Epithelial cell of esophagus (primary cell): ENCODE data around the gene CIC.

ENCODE experiments used
- DNase-seq: peaks from one replicate; pipeline ENCODE4 v3.0.0; 2010; ENCODE audit warnings: low read depth
- H3K4me3 ChIP-seq: 2 replicates; pipeline ENCODE4 v1.5.1; 2011; ENCODE audit warnings: mild to moderate bottlenecking, low read length, control low read depth
- TF ChIP-seq, protein P1 (sequence below): IDR thresholded peaks from 2 replicates; pipeline ENCODE4 v1.5.1; 2011; ENCODE audit warnings: low read depth, mild to moderate bottlenecking, low read length, control low read depth, inconsistent platforms; ENCODE audit not compliant: insufficient read depth; ENCODE audit errors: missing control alignments

Gene CIC

DNA sequence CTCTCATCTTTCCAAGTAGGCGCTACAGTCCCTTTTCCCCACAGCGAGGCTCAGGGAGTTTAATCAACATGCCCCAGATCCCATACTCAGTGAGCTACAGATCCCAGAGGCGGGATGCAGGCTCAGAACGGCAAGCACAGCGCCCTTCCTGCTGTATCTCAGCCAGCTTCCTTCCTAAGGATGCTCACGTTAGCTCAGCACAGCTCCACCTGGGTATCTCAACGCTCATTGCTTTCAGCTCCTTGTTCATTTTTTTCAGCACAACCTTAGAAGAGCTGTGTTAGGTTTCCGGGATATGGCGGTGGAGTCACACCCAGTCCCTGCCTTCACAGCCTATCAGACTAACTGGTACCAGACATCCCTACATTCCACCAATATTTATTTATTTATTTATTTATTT lies 53.3 kb downstream of the CIC start:
- no peak overlapping the region for H3K4me3 ChIP-seq
- DNase-seq = no peak
- TF ChIP-seq, protein P1, sequence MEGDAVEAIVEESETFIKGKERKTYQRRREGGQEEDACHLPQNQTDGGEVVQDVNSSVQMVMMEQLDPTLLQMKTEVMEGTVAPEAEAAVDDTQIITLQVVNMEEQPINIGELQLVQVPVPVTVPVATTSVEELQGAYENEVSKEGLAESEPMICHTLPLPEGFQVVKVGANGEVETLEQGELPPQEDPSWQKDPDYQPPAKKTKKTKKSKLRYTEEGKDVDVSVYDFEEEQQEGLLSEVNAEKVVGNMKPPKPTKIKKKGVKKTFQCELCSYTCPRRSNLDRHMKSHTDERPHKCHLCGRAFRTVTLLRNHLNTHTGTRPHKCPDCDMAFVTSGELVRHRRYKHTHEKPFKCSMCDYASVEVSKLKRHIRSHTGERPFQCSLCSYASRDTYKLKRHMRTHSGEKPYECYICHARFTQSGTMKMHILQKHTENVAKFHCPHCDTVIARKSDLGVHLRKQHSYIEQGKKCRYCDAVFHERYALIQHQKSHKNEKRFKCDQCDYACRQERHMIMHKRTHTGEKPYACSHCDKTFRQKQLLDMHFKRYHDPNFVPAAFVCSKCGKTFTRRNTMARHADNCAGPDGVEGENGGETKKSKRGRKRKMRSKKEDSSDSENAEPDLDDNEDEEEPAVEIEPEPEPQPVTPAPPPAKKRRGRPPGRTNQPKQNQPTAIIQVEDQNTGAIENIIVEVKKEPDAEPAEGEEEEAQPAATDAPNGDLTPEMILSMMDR = no peak

DNA sequence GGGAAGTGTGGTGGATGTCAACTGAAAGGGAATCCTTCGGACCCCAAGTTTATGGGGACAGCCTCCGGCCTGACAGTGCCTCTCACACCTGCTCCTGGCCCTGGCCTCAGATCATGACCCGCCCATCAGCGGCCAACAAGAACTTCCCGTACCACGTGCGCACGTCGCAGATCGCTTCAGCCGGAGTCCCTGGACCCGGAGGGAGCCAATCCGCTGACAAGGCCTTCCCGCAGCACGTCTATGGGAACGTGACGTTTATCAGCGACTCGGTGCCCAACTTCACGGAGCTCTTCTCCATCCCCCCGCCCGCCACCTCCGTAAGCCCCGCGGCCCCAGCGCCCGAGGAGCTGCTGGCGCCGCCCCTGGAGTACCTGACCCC lies 54.4 kb downstream of the CIC start:
- H3K4me3 ChIP-seq = no peak overlapping the region
- no peak for DNase-seq
- TF ChIP-seq, protein P1 = no peak

DNA sequence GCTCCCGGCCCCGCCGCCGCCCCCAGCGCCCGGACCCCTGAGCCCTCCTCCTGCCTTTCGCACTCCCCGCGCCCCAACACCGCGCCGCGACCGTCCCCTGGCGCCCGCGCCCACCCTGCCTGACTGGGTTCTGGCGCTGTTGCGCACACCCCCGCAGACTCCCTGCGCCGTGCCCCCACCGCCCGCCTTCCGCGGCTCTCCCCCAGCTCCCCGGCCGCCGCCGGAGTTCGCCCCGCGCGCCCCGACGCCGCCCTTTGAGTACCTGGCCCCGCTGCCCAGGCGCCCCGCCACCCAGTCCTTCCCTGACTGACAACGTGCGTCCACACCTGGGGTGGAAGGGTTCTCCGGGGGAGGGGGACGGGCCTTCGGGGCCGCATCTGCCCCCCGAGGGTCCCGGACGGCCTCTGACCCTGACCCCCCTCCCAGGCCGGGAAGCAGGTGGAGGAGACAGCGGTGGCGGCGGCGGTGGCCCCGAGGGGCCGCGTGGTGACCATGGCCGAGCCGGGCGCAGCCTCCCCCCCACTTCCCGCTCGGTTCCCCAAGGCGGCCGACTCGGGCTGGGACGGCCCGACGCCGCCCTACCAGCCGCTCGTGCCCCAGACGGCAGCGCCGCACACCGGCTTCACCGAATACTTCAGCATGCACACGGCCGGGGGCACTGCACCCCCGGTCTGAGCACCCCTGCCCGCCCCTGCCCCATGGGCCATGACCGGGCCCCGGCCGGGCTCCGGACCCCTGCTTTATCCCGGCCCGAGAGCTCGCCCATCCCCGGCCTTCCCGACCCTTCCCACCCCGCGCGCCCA lies 55.0 kb downstream of the CIC start:
- H3K4me3 ChIP-seq = no peak overlapping the region
- no peak for DNase-seq
- TF ChIP-seq, protein P1 = no peak

DNA sequence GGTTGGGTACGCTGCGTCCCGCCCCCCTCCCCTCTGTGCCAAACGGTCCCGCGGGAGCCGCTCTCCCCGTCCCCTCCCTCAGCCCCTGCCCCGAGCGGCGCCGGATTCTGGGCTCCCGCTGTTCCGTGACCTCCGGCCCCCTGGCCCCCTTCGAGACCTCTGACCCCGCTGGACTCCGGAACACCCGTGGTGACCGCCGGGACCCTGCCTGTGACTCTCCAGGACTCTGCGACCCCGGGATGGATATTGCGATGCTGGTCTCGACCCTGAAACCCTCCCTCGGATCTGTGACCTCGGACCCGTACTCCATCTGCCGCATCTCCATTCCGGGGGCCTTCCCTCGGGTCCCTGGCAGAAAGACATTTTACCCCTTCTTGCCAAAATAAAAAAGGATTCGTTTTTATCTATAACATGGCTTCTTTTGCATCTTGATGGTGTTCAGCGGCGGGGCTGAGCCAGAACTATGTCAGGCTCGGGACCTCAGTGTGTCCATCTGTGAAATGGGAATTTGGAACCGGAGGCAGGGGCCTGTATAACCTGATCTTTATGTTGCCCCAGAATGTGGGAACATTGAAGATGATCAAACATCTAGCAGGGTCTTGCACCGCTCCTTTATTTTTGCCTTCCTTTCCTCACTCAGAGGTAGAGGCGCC lies 55.7 kb downstream of the CIC start:
- no peak for DNase-seq
- H3K4me3 ChIP-seq = no peak overlapping the region
- TF ChIP-seq, protein P1 = no peak

DNA sequence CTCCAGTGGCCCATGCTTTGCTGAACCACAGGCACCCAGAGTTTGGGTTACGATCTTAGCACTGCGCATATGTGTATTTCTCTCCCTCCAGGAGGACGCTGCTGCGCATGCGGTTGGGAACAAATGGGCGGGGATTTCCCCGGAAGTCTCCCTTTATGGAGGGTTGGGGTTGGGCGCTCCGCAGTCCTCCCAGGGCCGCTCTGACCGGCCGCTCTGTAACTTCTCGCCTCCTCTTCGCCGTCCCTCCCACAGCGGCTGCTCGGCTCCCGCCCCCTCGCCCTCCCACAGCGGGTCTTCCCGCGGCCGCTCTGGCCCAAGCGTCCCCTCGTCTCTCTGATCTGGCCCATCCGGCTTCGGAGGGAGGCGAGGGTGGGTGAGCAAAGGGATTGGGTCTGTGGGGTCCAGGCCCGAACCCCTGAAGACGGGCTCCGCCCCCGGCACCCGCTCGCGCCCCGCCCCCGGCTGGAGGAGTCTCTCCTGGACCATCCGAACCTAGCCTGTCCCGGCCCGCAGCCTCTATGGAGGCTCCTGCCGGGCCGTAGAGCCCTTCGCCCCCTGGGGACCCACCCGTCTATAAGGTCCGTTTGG lies 56.4 kb downstream of the CIC start, which contains the start of gene MEGF8:
MEGF8 (plus strand) TSS at position 328 of the 588 bp plus-strand sequence. CDS start 609 bp downstream, outside the sequence.
- TF ChIP-seq, protein P1 = peak; percentile 91
- peak; percentile 99 for DNase-seq
- peak within 1 kb of the TSS; percentile 89 for H3K4me3 ChIP-seq

DNA sequence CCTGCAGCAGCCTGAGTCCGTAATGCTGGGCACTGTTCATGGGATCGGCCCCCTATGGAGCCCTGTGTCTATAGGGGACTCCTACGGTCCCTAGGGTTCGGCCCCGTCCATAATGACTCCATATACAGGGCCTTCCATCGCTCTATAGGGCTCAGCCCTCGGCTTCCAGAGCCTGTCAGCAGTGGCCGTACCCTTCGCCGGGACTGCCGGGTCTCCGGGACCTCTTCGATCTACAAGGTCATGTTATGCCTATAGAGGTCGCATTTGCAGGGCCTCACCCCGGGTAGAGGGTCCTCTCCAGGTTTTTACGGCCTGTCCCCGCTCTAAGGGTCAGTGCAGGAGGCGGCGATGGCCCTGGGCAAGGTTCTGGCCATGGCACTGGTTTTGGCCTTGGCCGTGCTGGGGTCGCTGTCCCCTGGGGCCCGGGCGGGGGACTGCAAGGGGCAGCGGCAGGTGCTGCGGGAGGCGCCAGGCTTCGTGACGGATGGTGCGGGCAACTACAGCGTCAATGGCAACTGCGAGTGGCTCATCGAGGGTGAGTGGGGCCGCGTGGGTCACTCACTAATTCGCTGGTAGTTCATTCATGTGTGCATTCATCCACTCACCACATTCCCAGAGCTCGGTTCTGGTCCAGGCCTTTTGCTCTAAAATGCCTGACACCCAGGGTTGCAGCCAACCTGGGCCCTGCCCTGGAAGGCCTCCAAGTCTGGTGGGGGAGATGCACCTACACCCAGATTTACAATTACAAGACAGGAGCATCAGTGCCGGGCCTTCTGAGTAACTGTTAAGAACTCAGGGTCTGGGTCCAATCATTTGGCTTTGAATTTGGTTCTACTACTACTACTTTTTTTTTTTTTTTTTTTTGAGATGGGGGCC lies 57.1 kb downstream of the CIC start:
- DNase-seq = no peak
- TF ChIP-seq, protein P1 = no peak
- peak overlapping the region; percentile 89 for H3K4me3 ChIP-seq
